Astrocyte of the spinal cord (primary cell): ENCODE data around the gene NHS.

ENCODE experiments used
- DNase-seq: peaks from one replicate; pipeline ENCODE4 v3.0.0; 2011; ENCODE audit warnings: low read depth, low spot score
- H3K4me3 ChIP-seq: 2 replicates; pipeline ENCODE4 v1.5.1; 2011; ENCODE audit warnings: low read depth, mild to moderate bottlenecking, low read length, moderate library complexity
- in situ Hi-C: cut with HindIII; loops from 2 replicates; pipeline ENCODE4 v1.10.0; 2017; ENCODE audit warnings: low sequenced_read_pairs
- TF ChIP-seq, protein P1 (sequence below): IDR thresholded peaks from 2 replicates; pipeline ENCODE4 v1.5.1; 2012; ENCODE audit warnings: low read depth, mild to moderate bottlenecking, low read length, inconsistent platforms

Gene NHS

DNA sequence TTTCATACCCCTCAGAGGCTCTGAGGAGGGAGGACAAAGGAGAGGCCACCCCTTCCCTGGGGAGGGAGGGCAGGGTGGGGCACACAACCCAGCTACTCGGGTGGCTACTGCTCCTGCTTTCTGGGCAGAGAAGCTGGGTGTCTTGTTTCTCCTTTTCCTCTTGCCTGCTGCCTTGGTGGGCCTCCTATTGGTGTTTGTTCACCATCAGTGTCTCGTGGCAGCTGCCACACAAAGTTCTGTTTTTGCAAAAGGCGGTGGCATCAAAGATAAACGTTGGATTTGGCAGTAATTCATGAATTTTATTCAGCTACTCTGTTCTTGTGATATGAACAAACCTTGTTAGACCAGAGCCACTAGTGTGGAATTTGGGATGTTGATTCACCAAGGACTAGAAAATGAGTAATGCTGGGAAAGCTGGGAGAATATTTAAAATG lies 209.3 kb downstream of the NHS start:
- TF ChIP-seq, protein P1, sequence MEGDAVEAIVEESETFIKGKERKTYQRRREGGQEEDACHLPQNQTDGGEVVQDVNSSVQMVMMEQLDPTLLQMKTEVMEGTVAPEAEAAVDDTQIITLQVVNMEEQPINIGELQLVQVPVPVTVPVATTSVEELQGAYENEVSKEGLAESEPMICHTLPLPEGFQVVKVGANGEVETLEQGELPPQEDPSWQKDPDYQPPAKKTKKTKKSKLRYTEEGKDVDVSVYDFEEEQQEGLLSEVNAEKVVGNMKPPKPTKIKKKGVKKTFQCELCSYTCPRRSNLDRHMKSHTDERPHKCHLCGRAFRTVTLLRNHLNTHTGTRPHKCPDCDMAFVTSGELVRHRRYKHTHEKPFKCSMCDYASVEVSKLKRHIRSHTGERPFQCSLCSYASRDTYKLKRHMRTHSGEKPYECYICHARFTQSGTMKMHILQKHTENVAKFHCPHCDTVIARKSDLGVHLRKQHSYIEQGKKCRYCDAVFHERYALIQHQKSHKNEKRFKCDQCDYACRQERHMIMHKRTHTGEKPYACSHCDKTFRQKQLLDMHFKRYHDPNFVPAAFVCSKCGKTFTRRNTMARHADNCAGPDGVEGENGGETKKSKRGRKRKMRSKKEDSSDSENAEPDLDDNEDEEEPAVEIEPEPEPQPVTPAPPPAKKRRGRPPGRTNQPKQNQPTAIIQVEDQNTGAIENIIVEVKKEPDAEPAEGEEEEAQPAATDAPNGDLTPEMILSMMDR: no peak
- H3K4me3 ChIP-seq: no peak overlapping the region
- DNase-seq: peak; percentile 39
- in situ Hi-C loops: no loop called here

DNA sequence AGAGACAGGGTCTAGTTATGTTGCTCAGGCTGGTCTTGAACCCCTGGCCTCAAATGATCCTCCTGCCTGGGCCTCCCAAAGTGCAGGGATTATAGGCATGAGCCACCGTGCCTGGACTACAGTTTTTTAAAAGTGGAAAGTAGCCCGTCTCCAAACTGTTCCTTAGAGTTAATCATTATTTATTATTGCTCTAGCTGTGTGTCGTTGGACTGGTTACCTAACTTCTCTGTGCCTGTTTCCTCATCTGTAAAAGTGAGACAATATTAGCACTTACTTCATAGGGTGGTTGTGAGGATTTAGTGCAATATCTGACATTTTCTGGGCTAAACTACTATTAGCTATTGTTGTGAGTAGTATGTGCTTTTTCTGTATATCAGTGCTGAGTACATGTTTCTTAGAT lies 210.0 kb downstream of the NHS start:
- in situ Hi-C loops: no loop called here
- no peak for DNase-seq
- no peak overlapping the region for H3K4me3 ChIP-seq
- TF ChIP-seq, protein P1: no peak

DNA sequence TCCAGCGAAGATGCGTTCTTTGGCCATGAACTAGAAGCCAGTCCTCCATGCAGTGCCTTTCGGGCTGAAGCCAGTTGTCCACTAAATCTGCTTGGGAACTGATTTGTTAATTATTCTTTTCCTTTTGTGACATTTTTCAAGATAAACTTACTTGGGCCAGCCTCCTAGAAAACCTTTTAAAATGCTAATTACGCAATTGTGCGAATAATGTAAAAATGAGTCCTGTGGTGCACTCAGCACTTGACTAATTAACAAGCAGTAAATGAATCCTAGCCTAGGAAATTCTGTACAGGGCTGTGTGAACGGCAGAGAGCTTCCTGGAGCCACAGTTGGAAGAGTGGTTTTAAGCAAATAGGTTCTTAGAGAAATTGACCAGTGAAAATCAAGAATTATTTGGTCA lies 212.4 kb downstream of the NHS start:
- H3K4me3 ChIP-seq: no peak overlapping the region

DNA sequence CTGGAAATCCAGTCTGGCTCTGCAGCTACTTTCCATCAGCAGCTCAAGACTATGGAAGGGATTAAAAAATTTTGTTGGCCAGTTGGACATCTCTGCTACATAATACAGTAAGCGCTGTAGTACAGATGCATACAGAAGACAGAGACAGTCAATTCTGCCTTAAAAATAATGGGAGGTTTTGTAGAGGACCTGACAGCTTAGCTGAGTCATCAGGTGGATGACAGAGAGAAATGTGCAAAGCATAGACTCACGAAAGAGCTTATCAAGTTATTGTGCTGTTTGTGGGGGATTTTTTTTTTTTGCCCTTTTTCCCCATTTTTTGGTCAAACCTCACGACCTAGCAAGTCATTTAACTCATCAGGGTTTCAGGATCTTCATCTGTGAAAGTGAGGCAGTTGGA lies 213.3 kb downstream of the NHS start:
- TF ChIP-seq, protein P1: no peak
- H3K4me3 ChIP-seq: no peak overlapping the region
- no peak for DNase-seq
- in situ Hi-C loops: no loop called here

More for the DNA sequence above, 212.4 kb downstream of the NHS start:
- in situ Hi-C loops: no loop called here
- DNase-seq: no peak
- TF ChIP-seq, protein P1: no peak

DNA sequence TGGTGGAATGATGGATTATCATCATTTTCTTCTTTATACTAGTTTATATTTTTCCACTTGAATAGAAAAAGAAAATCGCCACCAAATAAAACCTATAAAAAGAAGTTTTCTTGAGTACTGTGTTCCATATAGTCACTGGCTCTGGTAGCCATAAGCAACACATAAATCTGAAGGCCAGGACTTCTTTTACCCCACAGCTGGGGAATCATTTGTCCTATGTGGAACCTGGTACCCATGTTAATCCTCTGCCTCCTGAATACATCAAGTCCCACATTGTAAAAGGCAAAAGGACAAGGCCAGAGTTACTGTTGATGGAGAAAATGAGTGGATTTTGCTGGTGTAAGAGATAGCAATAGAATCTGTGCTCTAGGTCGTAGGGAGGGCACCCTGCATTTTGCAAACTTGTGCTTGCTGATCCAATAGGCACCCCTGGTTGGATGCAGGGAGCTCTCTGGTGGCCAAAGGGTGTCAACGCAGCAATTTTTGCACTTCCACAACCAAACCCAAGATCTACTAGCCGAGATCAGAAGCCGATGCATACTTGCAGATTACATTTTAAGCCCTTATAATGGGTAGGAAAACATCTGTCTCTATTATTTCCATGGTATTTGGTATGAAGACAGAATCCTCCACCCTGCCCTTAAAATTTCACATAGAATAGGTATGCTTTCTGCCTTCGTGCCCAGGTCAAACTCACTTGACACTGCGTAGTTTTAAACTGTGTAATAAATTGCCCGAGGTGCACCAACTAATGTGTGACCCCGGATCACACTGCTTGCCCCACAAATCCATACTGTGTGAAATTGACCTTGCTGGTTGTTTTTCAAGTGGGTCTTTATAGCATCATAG lies 216.1 kb downstream of the NHS start:
- H3K4me3 ChIP-seq: no peak overlapping the region
- in situ Hi-C loops: no loop called here
- TF ChIP-seq, protein P1: peak; percentile 73
- peak; percentile 80 for DNase-seq

DNA sequence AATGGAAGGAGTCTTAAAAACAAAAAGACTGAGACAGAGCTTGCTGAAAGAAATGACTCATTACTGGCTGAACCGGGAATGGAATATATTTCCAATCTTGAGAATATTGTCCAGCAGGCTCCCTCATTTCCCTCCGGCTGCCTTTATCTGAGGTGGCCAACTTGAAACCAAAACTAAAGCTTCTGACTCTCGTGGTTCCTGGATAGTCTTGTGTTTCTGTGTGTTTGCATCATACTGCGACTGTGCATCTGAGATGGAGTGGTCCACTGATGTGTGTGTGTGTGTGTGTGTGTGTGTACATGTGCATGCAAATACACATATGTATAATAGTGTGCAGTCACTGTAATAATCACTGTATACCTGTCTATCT lies 216.7 kb downstream of the NHS start:
- H3K4me3 ChIP-seq: no peak overlapping the region
- DNase-seq: peak; percentile 86
- in situ Hi-C loops: no loop called here
- TF ChIP-seq, protein P1: no peak
